CD4-positive, alpha-beta T cell treated with Interferon gamma for 1 hour (primary cell): ENCODE data around the gene TLK1.

Experiments
- DNase-seq: peaks from one replicate; pipeline ENCODE4 v3.0.0-alpha.2; 2020

Gene TLK1

DNA sequence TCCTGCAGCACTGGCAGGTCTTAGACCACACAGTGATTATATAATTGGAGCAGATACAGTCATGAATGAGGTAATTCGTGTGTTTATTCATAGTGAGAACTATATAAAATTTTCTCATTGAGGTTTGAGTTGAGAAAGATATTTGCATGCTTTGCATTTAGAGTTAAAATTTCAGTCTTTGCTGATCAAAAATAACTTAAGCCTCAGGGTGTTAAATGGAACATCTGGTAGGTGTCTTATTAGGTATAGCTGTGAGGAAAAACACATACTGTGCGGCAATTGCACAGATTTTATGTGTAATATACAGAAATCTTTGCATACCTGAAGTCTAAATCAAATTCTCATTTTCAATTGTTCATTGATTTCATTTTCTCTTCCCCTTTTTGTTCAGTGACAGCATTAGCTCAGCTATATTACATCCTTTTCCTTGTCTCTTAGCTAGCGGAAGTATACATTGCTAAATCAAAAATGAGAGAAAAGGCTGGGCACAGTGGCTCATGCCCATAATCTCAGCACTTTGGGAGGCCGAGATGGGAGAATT lies 210.4 kb downstream of the TLK1 start:
- no peak for DNase-seq

DNA sequence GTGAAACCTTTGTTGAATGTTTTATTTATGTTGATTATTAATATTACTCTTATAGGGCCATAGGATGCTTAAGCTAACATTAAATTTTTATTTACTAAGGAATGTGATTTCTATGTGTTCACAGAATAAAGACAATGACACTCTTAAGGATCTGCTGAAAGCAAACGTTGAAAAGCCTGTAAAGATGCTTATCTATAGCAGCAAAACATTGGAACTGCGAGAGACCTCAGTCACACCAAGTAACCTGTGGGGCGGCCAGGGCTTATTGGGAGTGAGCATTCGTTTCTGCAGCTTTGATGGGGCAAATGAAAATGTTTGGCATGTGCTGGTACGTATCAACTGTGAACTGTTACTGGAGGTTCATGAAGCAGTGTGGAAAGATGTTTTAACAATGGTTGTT lies 211.3 kb downstream of the TLK1 start:
- DNase-seq: no peak

DNA sequence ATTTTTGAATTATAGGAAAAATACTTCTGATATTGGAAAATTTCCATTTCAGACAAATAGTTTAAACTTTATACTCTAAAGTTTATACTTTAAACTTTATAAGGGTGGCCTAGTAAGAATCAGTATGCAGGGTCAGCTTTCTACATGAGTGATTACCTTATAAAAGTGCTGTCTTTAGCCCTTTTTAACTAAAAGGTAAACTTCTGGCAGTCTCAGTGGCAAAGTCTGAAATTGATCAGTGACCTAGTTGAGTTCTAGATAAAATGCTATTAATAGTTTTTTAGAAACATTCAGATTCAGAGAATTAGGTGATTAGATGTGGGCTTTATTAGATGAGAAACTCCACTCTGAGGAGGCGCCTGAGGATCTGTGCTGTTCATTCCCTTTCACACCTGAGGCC lies 216.1 kb downstream of the TLK1 start:
- no peak for DNase-seq

DNA sequence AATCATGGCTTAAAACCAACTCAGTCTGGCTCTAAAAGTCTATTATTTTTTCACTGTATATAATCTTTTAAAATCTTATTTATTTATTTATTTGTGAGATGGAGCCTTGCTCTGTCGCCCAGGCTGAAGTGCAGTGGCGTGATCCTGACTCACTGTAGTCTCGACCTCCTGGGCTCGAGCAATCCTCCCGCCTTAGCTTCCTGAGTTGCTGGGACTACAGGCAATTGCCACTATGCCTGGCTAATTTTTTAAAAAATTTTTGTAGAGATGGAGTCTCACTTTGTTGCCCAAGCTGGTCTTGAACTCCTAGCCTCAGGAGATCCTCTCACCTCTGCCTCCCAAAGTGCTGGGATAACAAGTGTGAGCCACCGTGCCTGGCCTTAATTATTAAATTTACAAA lies 217.1 kb downstream of the TLK1 start:
- DNase-seq: no peak

DNA sequence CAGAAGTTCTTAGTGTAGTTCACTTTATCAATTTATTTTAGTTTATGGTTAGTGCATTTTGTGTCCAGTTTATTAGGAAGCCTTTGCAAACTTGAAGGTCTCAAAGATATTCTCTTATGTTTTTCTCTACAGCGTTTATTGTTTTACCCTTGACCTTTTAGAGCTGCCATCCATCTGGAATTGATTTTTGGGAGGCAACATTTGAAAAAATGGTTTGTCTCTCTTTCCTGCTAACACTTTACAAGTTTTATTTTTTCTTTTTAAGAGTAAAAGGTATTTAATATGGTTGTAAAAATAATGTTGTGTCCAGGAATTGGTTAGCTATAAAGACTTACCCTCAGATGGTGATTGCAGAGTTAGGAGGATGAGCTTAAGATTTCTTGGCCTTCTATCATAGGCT lies 217.7 kb downstream of the TLK1 start:
- DNase-seq: no peak

DNA sequence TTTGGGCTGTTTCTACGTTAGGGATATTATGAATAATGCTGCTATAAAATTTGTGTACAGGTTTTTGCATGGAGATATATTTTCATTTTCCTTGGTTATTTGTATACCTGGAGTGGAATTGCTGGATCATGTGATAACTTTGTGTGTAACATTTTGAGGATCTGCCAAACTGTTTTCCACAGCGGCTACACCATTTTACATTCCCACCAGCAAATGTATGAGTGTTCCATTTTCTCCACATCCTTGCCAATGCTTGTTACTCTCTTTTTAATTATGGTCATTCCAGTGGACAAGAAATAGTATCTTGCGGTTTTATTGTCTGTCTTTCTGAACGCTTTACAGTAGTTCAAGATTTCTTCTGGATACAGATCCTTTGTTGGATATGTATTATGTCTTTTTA lies 218.1 kb downstream of the TLK1 start:
- no peak for DNase-seq
